Endothelial cell of umbilical vein (primary cell): ENCODE results near the gene MBD1.

ENCODE experiments used
- EZH2 ChIP-seq: IDR thresholded peaks from 2 replicates; pipeline ENCODE4 v1.6.1; 2012; ENCODE audit warnings: borderline replicate concordance, low read depth, mild to moderate bottlenecking, moderate library complexity, low read length, inconsistent platforms; ENCODE audit not compliant: severe bottlenecking
- FOS ChIP-seq: IDR thresholded peaks from 2 replicates; pipeline ENCODE4 v1.6.1; 2011; ENCODE audit warnings: mild to moderate bottlenecking, low read length, moderate library complexity, borderline replicate concordance; ENCODE audit not compliant: insufficient read depth
- GATA2 ChIP-seq: IDR thresholded peaks from 2 replicates; pipeline ENCODE4 v1.7.0; 2011; ENCODE audit warnings: low read depth, mild to moderate bottlenecking, moderate library complexity, mixed read lengths, low read length; ENCODE audit not compliant: insufficient read length, insufficient read depth
- JUN ChIP-seq: IDR thresholded peaks from 2 replicates; pipeline ENCODE4 v1.6.1; 2011; ENCODE audit warnings: borderline replicate concordance, low read depth; ENCODE audit not compliant: insufficient read length, insufficient read depth
- MYC ChIP-seq: IDR thresholded peaks from one replicate; pipeline ENCODE4 v1.6.1; 2011; ENCODE audit warnings: mild to moderate bottlenecking, low read depth, low read length
- POLR2A ChIP-seq: IDR thresholded peaks from 2 replicates; pipeline ENCODE4 v1.6.1; 2012; ENCODE audit warnings: low read depth, mild to moderate bottlenecking, control low read depth, low read length
- POLR2AphosphoS5 ChIP-seq: IDR thresholded peaks from 2 replicates; pipeline ENCODE4 v1.6.1; 2012; ENCODE audit warnings: low read depth, mild to moderate bottlenecking, control low read depth, low read length, moderate library complexity; ENCODE audit not compliant: insufficient read depth
- TF ChIP-seq, protein P1 (sequence below), 2 donors: IDR thresholded peaks; 1 replicate in 1 of 2; 2 replicates in 1 of 2; pipeline ENCODE4 v1.5.1; 2011; ENCODE audit warnings: low read length in 2 of 2, mild to moderate bottlenecking in 2 of 2, moderate library complexity in 2 of 2, control low read depth in 1 of 2, inconsistent platforms in 1 of 2, low read depth in 1 of 2; ENCODE audit not compliant: insufficient read depth in 1 of 2; ENCODE audit errors: extremely low read depth in 1 of 2
- TF ChIP-seq, protein P2 (sequence below): IDR thresholded peaks from 2 replicates; pipeline ENCODE4 v1.6.1; 2011; ENCODE audit not compliant: insufficient read depth, insufficient read length

DNA sequence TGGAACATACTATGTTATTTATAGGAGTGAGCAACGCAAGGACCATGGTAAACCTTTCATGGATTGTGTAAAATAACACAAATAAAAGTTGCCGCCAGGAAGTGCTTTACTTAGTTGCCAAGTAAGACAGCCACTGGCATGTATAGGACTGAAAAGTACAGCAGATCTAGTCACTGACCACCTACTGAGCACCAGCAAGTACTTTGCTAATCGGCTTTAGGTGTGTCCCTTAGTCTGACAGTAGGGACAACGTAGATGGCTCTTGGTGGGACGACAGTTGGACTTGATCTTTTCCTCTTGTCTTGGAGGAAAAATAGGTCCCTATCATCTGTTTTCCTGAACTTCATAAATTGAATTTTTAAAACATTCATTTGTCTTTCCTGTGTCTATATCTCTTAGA lies 19.8 kb upstream of the MBD1 start:
- TF ChIP-seq, protein P1, sequence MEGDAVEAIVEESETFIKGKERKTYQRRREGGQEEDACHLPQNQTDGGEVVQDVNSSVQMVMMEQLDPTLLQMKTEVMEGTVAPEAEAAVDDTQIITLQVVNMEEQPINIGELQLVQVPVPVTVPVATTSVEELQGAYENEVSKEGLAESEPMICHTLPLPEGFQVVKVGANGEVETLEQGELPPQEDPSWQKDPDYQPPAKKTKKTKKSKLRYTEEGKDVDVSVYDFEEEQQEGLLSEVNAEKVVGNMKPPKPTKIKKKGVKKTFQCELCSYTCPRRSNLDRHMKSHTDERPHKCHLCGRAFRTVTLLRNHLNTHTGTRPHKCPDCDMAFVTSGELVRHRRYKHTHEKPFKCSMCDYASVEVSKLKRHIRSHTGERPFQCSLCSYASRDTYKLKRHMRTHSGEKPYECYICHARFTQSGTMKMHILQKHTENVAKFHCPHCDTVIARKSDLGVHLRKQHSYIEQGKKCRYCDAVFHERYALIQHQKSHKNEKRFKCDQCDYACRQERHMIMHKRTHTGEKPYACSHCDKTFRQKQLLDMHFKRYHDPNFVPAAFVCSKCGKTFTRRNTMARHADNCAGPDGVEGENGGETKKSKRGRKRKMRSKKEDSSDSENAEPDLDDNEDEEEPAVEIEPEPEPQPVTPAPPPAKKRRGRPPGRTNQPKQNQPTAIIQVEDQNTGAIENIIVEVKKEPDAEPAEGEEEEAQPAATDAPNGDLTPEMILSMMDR (IDR thresholded peaks at IDR 0.05; ENCODE audit: extremely low read depth in 1 of 2, insufficient read depth in 1 of 2, low read depth in 1 of 2, low read length in 2 of 2): no peak
- TF ChIP-seq EZH2 (no peak), POLR2A (no peak), POLR2AphosphoS5 (no peak), JUN (no peak), FOS (no peak), MYC (no peak), GATA2 (no peak)
- TF ChIP-seq, protein P2, sequence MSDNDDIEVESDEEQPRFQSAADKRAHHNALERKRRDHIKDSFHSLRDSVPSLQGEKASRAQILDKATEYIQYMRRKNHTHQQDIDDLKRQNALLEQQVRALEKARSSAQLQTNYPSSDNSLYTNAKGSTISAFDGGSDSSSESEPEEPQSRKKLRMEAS: no peak
